GM18867 (cell line): ENCODE data around the gene HLA-DMB.
A peak's percentile ranks its signal among the peaks of the same experiment; 100 is the strongest.

Experiments used
- ATAC-seq: cut with Tn5 transposase; IDR thresholded peaks from one replicate; pipeline ENCODE4 v1.9.1; 2021; ENCODE audit warnings: mild to moderate bottlenecking, moderate library complexity; ENCODE audit not compliant: unreplicated experiment

Gene HLA-DMB

GRCh38 chr6:32931211-32931610 lies 9.6 kb downstream of the HLA-DMB start:
- ATAC-seq: no peak

GRCh38 chr6:32922083-32922482 lies 18.7 kb downstream of the HLA-DMB start:
- ATAC-seq: no peak

- no peak for ATAC-seq
These were observed 20.1 kb downstream of the HLA-DMB start for GRCh38 chr6:32920715-32921114.

GRCh38 chr6:32912951-32913350 lies 27.9 kb downstream of the HLA-DMB start:
- no peak for ATAC-seq

- ATAC-seq: no peak
These were observed 31.9 kb downstream of the HLA-DMB start for GRCh38 chr6:32908897-32909296.

- no peak for ATAC-seq
These were observed 34.3 kb downstream of the HLA-DMB start for GRCh38 chr6:32906539-32906938.

GRCh38 chr6:32905078-32905477 lies 35.8 kb downstream of the HLA-DMB start:
- no peak for ATAC-seq

- ATAC-seq: no peak
These were observed 36.9 kb downstream of the HLA-DMB start for GRCh38 chr6:32903952-32904351.

GRCh38 chr6:32895006-32895345 lies 45.9 kb downstream of the HLA-DMB start:
- ATAC-seq: no peak

GRCh38 chr6:32894085-32895005 lies 46.5 kb downstream of the HLA-DMB start:
- ATAC-seq: peak; percentile 97

- ATAC-seq: no peak
These were observed 50.0 kb downstream of the HLA-DMB start for GRCh38 chr6:32890831-32891230.

GRCh38 chr6:32889533-32889932 lies 51.3 kb downstream of the HLA-DMB start:
- no peak for ATAC-seq

GRCh38 chr6:32888576-32888975 lies 52.3 kb downstream of the HLA-DMB start:
- ATAC-seq: no peak

- no peak for ATAC-seq
These were observed 53.2 kb downstream of the HLA-DMB start for GRCh38 chr6:32887616-32888015.

GRCh38 chr6:32886681-32887383 lies 54.0 kb downstream of the HLA-DMB start:
- no peak for ATAC-seq

GRCh38 chr6:32885698-32886286 lies 55.0 kb downstream of the HLA-DMB start:
- ATAC-seq: no peak
